HG02852 (cell line): Measurements from ENCODE around the gene CAPN5.
A peak's percentile ranks its signal among the peaks of the same experiment; 100 is the strongest.

Source experiments
- ATAC-seq: cut with Tn5 transposase; IDR thresholded peaks from one replicate; pipeline ENCODE4 v1.9.1; 2021; ENCODE audit warnings: mild to moderate bottlenecking, moderate library complexity; ENCODE audit not compliant: unreplicated experiment

The CAPN5 gene

DNA sequence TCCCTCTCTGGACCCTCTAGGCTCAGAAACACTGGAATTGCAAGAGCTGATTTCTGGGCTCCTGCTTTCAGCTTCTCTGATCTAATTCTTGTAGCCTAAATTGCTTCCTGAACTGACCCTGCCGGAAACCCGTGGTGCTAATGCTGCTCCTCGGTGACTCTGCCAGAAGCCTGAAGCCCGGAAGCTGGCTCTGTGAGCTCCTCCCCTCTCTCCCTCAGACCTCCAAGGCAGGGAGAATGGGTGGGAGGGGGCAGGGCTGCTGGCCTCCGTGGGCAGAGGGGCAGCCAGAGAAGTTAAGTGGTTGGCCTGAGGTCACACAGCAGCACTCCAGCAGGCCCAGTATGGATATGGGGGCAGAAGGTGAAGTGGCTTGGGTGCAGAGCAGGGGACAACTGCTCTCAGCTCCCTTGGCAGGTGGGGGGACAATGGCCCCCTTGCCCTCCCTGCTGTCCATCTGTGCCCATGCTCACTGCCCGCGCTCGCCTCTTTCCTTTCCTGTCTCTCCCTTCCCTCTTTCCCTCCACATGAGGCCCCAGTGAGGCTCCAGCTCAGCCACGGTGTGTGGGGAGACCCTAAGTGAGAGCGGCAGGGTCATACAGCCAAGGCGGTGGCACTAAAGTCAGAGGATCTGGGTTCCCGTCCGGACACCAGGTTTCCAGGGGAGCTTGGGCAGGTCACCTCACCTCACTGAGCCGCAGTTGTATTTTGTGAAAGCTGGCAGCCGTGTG lies 16.2 kb downstream of the CAPN5 start:
- no peak for ATAC-seq

DNA sequence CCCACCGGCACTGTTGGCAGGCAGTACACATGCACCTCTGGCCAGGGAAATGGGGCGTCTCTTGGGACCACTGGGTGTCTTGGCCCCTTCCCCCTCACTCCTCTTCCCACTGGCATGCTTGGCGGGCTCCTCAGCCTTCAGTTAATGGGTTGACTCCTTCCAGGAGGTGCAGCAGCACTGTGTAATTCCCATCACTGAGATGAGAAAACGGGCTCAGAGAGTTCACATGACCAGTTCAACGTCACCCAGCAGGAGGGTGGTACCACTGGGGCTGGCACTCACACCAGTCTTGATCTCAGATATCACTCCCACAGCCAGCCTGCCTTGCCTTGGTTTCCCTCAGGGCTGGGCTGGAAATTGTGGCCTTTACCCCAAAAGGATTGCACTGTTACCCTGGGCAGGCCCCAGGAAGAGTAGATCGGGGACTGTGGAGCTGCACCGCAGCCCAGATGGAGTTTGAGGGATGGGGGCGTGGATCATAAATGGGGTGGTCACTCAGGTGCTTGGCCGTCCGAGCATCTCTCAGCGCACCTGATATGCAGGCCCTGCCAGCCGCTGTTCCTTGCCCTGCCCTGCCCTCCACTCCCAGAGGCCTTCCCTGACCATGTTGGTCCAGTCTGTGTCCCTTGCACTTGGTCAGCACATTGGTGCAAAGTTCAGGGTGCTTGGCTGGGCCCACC lies 16.9 kb downstream of the CAPN5 start:
- no peak for ATAC-seq

DNA sequence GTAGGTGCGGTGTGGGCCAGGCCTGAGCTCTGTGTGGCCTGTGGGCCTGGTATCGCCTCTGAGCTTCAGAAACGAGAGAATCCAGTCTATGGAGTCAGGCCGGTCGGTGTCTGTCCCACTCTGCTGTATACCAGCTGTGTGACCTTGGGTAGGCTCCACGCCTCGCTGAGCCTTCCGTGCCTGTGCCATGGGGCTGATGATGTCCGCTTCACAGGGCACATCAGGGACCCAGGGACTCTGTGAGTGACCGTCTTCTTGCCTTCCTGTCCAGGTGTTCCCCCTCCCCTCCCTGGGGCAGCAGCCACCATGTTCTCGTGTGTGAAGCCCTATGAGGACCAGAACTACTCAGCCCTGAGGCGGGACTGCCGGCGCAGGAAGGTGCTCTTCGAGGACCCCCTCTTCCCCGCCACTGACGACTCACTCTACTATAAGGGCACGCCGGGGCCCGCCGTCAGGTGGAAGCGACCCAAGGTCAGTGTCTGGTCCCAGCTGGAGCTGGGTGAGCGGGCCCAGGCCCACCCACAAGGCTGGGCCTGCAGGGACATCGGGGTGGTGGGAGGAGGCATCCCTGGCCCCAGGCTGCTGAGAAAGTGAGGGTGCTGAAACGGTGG lies 17.9 kb downstream of the CAPN5 start:
- no peak for ATAC-seq

DNA sequence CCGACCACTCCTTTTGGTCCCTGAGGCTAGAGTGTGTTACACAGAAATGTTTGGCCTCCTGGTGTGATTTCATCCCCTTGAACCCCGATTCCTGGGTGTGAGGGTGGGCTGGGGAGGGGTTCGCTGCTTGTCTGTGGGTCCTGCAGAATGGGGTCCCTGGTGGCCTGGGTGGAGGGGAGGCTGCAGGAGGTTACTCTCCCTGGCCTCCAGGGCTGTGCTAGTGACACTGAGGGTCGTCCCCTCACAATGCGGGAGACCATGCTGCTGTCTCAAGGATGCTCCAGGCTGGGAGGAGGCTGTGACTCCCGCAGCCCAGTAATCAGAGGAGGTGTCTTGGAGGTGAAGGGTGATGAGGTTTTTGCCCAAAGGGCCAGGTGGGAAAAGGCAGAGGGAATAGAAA lies 18.9 kb downstream of the CAPN5 start:
- ATAC-seq, result no peak

DNA sequence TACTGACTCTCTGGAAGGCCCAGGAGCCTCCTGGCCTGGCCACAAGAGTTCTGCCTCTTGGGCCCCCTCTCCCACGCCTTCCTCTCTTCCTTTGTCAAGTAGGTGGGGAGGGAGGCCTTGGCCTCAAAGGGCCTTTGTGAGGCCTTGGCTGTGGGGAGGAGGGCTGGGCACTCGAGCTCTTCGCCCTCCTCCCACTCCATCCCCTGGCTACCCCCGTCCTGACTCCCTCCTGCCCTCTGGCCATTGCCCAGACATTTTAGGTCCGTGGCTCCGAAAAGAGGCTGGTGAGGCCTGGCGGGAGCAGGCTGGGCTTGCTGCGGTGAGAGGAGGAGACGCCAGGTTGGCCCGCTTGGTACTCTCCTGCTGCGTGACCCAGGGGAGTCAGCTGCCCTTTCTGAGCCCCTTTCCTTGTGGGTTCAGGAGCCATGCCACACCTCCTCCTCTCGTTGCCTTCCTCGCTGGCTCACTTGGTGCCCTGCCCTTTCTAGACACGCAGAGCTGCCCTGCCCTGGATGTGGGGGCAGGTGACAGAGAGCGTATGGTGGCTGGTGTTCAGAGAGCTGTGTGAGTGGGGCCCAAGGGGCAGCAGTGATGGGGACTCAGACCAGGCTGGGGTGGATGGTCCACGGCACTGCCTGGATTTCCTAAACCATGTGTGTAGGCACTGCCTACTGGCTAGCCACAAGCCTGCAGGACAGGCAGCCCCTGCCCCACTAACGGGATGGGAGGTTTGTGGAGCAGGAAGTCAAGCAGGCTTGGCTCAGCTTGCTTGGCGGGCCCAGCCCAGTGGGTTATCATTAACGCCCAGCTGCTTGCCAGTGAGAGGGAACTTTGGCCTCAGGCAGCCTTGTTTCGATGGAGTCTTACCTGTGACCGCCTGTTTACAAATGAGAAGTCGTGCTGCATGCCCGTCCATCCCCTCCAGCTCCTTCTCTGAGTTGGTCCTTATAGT lies 20.0 kb downstream of the CAPN5 start:
- ATAC-seq, result no peak

DNA sequence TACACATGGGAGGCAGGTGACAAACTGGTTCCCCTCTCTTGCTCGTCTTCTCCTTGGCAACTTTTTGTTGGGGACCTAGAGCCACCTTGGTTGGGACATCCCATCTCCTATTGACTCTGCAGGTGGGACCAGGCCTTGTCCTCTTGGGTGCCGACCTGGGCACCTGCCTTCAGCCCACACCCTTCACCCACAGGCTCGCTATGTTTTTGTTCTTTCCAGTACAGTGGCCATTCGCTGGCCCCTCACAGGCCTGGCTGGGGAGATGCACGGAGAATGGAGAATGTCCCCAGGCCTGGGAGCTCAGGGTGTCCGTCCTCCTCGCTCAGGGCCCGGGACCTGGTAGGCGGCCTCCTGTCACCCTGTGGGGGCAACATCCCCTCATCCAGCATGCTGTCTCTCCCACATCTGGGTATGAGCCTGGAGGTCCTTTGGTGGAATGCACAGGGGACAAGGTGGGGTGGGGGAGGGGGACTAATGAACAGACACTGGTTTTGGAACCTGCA lies 21.0 kb downstream of the CAPN5 start:
- ATAC-seq, result no peak

DNA sequence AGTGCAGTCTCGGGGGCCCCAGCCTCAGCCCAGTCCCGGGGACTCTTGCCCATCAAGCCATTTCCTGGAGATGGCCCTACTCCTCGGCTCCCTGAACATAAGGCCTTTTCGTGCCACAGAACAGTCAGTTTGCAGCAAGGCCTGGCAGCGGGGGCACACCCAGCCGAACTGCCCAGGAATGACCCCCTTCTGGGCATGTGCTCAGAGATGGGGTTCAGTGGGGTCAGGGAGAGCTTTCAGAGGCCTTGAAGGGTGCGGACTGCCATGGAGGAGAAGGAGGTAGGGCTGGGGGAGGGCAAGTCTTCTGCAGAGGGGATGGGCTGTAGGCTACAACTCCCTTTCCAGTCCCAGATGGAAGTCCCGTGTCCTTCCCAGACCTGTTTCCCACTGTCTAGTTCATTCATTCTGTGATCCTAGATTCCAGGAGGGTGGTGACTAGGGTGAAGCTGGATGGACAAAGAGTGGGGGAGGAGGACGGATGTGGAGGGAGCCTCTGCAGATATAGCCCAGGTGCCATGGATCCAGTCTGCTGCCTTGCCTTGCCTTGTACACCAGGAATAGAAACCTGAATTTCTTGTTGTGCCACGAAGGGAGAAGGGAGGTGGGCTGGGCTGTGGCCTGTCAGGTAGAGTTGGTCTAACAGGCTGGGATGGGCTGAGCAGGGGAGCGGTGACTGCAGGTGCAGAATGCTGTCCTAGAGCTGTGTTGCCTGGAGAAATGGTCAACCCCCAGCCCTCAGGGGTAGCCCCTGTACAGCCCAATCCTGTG lies 21.6 kb downstream of the CAPN5 start:
- no peak for ATAC-seq

DNA sequence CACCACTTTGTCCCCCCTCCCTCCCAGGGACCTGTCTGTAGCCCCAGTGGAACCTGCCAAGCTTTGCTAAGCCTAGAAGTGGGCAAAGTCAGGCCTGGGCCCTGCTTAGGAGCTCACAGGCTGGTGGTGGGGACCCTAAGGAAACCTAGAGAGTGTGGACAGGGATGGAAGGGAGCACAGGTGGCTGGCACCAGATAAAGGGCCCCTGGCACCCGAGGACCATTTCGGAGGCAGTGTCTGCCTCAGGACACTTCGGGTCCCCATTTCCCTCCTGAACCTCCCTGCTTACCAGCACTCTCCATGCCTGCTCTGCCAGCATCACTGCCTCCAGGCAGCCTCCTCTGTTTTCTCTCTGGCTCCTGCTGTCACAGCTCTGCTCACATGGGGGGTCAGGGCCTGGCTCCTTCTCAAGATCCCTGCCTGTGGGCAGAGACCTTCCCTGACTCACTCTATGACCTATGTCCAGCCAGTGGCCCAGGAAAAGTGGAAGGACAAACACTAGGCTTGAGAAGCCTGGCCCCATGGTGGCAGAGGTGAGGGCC lies 22.3 kb downstream of the CAPN5 start:
- no peak for ATAC-seq

DNA sequence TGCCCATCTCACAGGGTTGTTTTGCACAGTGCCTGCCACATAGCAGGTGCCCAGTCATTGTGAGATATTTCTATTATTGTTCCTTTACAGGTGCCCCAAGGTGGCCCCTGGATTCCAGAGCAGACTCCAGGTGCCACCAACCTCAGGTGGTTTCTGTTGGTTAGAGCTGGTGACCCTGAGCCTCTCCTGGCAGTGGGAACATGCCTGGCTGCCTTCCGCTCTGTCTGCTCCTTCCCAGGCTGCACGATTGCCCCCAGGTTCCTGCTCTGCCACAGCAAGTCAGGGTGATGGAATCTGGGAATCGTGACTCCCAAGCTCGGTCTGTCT lies 23.2 kb downstream of the CAPN5 start:
- ATAC-seq, result no peak

DNA sequence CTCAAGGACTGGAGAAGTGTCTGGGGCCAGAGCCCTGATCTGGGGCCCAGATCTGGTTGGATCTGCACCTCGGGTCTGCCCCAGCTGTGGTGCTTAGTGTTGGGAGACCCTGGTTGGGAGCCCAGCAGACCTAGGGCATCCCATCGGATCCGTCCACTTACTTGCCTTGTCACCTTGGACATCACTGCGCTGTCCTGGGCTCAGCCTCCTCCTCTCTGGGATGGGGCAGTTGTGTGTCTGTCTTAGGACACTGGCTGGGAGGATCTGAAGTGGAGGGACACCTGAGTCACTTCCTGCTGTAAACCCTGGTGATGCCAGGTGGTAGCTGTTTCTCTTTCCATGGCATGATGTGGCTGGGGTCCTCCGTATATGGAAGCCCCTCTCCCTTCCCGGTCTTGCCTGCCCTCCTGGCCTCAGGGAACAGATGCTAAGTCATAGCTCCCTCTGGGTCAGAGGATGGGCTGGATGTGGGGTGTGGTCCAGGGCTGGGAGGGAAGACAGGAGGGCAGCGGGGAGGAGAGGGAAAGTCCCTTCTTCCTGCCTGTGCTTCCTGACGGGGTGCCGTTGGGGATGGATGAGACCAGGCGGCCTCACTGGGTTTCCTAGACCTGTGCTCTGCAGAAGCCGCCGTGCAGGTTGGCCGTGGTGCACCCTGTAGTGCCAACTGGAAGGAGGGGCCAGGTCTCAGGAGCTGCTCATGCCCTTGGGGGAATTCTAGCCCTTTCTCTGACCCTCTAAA lies 23.8 kb downstream of the CAPN5 start:
- no peak for ATAC-seq

DNA sequence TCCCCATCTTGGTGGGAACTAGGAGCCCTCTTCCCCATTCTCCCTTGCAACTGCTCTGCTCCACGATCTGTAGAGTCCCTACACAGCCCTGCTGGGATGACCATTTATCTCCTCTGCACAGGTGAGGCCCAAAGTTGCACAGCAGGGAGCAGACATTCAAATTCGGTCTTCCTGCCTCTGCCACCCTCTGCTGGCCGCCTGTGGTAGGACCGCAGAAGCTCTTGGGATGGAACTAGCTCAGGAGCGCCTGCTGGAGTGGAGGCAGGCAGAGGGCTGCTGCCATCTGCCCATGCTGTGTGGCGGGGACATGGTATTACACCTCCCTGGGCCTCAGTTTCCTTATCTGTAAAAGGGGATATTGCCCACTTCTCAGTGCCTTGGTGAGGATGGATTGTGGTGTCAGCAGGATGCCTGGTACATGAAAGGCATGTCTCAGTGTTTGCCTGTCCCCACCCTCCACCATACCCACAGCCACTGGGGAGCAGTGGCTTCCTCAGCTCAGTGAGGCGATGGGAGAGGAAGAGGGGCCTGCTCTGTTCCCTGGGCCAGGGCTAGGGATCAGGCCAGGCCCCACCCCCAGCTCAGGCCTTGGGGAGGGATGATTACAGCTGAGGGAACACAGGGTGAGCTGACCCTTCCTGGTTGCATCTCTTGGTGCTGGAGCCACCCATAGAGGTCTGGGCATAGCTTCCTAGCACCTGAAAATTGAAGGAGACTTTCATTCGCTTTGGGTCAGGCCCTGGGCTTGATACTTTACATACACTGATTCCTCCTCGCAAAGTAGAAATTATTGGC lies 24.6 kb downstream of the CAPN5 start:
- peak; percentile 81 for ATAC-seq

DNA sequence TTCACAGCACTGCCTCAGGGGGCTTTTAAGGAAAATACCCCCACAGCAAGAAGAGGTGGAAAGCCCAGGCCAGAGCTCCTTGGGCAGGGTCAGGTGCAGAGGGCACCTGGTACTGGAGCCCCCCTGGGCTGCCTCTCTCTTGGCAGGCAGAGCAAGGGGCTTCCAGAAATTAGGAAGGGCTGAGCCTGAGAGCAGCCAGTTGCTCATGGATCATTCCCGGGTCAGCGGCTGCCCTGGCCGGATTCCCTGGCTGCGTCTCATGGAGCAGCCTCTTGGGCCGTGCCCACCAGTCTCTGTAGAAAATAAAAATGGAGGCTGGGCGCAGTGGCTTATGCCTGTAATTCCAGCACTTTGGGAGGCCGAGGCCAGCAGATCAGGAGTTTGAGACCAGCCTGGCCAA lies 25.6 kb downstream of the CAPN5 start:
- no peak for ATAC-seq

DNA sequence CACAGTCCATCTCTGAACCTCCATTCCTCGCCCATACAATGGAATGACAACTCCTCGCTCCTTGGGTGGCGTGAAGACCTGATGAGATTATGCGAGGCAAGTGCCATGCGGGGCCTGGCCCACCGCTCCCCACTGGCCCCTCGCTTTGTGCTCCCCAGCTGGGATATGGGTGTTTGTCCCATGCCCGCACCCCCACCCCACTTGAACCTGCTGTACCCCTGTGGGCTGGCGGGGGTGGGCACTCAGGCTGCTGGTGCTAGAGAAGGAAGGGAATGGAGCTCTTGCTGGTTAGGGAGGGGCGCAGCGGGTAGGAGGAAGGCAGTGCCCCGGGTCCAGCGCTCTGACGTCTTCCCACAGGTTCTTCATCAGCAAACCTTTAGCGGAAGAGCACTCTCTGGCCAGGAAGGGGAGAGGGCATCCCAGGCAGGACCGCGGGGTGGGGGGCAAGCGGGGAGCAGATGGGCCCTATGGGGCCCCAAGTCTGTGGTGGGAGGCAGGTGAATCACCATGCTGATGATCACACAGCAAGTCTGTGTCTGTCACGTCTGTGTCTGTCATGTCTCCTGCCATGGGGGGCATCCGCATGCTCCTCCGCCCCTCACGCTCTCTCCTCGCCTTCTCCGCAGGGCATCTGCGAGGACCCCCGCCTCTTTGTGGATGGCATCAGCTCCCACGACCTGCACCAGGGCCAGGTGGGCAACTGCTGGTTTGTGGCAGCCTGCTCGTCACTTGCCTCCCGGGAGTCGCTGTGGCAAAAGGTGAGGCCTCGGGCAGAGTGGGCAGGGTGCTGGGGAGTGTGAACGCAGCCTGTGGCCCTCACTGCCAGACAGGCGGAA lies 26.5 kb downstream of the CAPN5 start:
- no peak for ATAC-seq

DNA sequence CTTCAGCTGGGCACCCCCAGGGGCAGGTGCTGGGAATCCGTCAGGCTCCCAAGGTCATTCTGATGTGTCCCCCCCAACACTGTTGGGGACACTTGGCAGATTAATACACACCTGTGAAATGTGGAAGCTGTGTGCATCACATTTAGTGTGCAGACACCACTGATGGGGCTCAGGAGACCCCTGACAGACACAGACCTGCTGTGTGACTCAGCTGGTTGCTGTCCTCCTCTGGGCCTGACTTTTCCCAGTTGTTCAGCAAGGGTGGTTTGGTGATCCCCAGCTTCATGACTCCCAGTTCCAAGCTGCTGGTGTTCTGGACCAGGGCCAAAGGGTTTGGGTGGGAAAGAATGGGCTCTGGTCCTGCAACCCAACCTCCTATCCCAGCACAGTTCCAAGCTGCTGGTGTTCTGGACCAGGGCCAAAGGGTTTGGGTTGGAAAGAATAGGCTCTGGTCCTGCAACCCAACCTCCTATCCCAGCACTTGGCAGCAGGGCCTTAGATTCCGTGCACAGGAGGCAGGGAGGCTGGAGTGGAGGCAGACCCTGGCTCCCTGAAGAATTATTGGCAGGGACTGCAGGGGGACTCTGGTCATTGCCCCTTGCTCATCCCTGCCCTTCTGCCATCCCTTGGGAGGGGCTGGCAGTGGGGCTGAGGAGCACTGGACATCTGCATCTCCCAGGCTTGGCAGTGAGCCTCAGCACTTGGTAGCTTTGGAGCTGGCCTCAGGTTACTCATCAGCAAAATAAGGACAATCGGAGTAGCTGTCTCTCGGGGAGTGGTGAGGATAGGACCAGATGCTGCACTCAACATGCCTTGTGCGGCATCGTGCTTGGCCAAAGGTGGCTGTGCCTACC lies 27.4 kb downstream of the CAPN5 start:
- no peak for ATAC-seq

DNA sequence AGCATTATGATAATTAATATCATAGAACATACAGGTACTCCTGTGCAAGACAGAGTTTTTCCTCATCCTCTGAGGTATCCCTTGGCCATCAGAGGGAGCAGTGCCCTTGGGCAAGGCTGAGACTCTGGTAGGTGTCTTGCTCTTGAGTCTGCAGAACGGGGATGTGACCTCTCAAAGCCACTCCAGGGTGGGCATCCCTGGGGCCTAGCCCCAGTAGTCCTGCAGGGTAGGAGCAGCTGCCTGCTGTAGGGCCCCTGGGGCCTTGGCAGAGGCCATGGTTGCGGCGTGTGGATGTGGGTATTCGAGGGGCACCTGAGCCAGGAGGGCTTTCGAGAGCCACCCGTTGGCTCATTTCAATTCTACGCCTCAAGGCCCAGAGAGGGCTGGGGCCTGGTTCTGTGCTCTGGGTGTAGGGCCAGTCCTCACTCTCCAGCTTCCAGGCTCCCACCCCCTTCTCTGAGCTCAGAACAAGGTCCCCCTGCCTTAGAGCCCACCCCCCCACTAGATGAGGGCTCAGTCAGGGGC lies 28.1 kb downstream of the CAPN5 start:
- ATAC-seq, result no peak
